Endodermal cell (in vitro differentiated cells): ENCODE measurements around the gene KCNMB4. TPM values are rescaled to one million over a fixed set of nuclear protein-coding genes. Genes with fewer than 3 reads are reported as not detected.

ENCODE experiments used
- DNase-seq: peaks from one replicate; pipeline ENCODE4 v3.0.0-alpha.2; 2017
- H3K27ac ChIP-seq: 2 replicates; pipeline ENCODE4 v1.5.1; 2013; ENCODE audit warnings: mild to moderate bottlenecking, low read depth, low read length, moderate library complexity
- H3K27me3 ChIP-seq: 2 replicates; pipeline ENCODE4 v1.6.1; 2013; ENCODE audit warnings: mild to moderate bottlenecking, low read length, moderate library complexity; ENCODE audit not compliant: insufficient read depth, control insufficient read depth, poor library complexity, severe bottlenecking
- H3K36me3 ChIP-seq: 2 replicates; pipeline ENCODE4 v1.7.0; 2013; ENCODE audit warnings: mild to moderate bottlenecking, low read length, moderate library complexity; ENCODE audit not compliant: control insufficient read depth, insufficient read depth
- H3K4me1 ChIP-seq: one replicate; pipeline ENCODE4 v1.7.0; 2013; ENCODE audit warnings: low read length; ENCODE audit not compliant: control insufficient read depth, insufficient read depth
- H3K4me3 ChIP-seq: 2 replicates; pipeline ENCODE4 v1.5.1; 2013; ENCODE audit warnings: mild to moderate bottlenecking, low read length, moderate library complexity
- H3K9ac ChIP-seq: 2 replicates; pipeline ENCODE4 v1.6.1; 2013; ENCODE audit warnings: mild to moderate bottlenecking, low read length, moderate library complexity; ENCODE audit not compliant: poor library complexity, severe bottlenecking; ENCODE audit errors: extremely low read depth
- H3K9me3 ChIP-seq: 2 replicates; pipeline ENCODE4 v1.6.1; 2013; ENCODE audit warnings: mild to moderate bottlenecking, low read length, moderate library complexity; ENCODE audit not compliant: control insufficient read depth
- H3K27ac Mint-ChIP-seq: 2 replicates; pipeline ENCODE4 v1.8.0; 2020; ENCODE audit warnings: mixed read lengths
- H3K27me3 Mint-ChIP-seq: 2 replicates; pipeline ENCODE4 v1.8.0; 2021; ENCODE audit warnings: mild to moderate bottlenecking, mixed read lengths; ENCODE audit not compliant: insufficient read depth
- H3K36me3 Mint-ChIP-seq: 2 replicates; pipeline ENCODE4 v1.8.0; 2020; ENCODE audit warnings: low read depth, mixed read lengths
- H3K4me1 Mint-ChIP-seq: 2 replicates; pipeline ENCODE4 v1.8.0; 2020; ENCODE audit warnings: mixed read lengths
- H3K4me3 Mint-ChIP-seq: 2 replicates; pipeline ENCODE4 v1.8.0; 2020; ENCODE audit warnings: mild to moderate bottlenecking, moderate library complexity, mixed read lengths
- H3K9me3 Mint-ChIP-seq: 2 replicates; pipeline ENCODE4 v1.8.0; 2020; ENCODE audit warnings: mild to moderate bottlenecking, mixed read lengths
- WGBS, 2 experiments: methylation state at CpG; one replicate each; pipeline versions ENCODE4 v1.1.5 to v1.1.7; 2013; ENCODE audit warnings: missing lambda C conversion rate in 2 of 2, mixed read lengths in 1 of 2; ENCODE audit not compliant: insufficient coverage in 1 of 2, insufficient read length in 1 of 2; 5-methylcytosine and 5-hydroxymethylcytosine counted together
- total RNA-seq, 2 donors: library from RNA; stranded (reverse); fragmentation: NEBNext Ultra II Directional in 1 of 2; extraction: Animal tissue kit (Norgen Biotek cat#: 25700) in 1 of 2; gene quantifications; 2 replicates in 1 of 2; 3 replicates in 1 of 2; pipeline ENCODE4 v1.2.1, GENCODE V29; 2021
- TF ChIP-seq, protein P1 (sequence below): fragments of 200-600 bp; sonication (generic); conservative IDR thresholded peaks from 2 replicates; pipeline ENCODE4 v1.5.0; 2021; ENCODE audit warnings: antibody characterized with exemption, mild to moderate bottlenecking

The KCNMB4 gene
- total RNA-seq, 2 donors from 2014 or later = 11.9 to 13.1 TPM

- Histone ChIP-seq H3K27me3 (no peaks in the 10 kb centered on the region), H3K4me1 (no peaks in the 10 kb centered on the region), H3K36me3 (peaks cover 4% of the 10 kb centered on the region), H3K9me3 (no peaks in the 10 kb centered on the region), H3K9ac (no peak overlapping the region), H3K4me3 (no peak overlapping the region), H3K27ac (no peak overlapping the region)
- no peak for DNase-seq
- no peaks in the 10 kb centered on the region for H3K4me1 Mint-ChIP-seq
- H3K27ac Mint-ChIP-seq = no peak overlapping the region
- H3K4me3 Mint-ChIP-seq = no peak overlapping the region
- TF ChIP-seq, protein P1, sequence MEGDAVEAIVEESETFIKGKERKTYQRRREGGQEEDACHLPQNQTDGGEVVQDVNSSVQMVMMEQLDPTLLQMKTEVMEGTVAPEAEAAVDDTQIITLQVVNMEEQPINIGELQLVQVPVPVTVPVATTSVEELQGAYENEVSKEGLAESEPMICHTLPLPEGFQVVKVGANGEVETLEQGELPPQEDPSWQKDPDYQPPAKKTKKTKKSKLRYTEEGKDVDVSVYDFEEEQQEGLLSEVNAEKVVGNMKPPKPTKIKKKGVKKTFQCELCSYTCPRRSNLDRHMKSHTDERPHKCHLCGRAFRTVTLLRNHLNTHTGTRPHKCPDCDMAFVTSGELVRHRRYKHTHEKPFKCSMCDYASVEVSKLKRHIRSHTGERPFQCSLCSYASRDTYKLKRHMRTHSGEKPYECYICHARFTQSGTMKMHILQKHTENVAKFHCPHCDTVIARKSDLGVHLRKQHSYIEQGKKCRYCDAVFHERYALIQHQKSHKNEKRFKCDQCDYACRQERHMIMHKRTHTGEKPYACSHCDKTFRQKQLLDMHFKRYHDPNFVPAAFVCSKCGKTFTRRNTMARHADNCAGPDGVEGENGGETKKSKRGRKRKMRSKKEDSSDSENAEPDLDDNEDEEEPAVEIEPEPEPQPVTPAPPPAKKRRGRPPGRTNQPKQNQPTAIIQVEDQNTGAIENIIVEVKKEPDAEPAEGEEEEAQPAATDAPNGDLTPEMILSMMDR = no peak
- peaks cover 27% of the 10 kb centered on the region for H3K36me3 Mint-ChIP-seq
- H3K9me3 Mint-ChIP-seq = peaks cover 3% of the 10 kb centered on the region
- H3K27me3 Mint-ChIP-seq = no peaks in the 10 kb centered on the region
- WGBS, 2 experiments = 85 to 95% methylated on average over 2 to 3 of the region's 3 CpGs
Measured at GRCh38 chr12:70417121-70417520, 51.0 kb downstream of the KCNMB4 start.

- TF ChIP-seq, protein P1 = no peak
- peaks cover 27% of the 10 kb centered on the region for H3K36me3 Mint-ChIP-seq
- no peak overlapping the region for H3K27ac ChIP-seq
- no peak overlapping the region for H3K4me3 Mint-ChIP-seq
- H3K36me3 ChIP-seq = peaks cover 4% of the 10 kb centered on the region
- no peak overlapping the region for H3K27ac Mint-ChIP-seq
- H3K27me3 ChIP-seq = no peaks in the 10 kb centered on the region
- no peaks in the 10 kb centered on the region for H3K4me1 ChIP-seq
- H3K27me3 Mint-ChIP-seq = no peaks in the 10 kb centered on the region
- no peak for DNase-seq
- H3K9ac ChIP-seq = no peak overlapping the region
- no peak overlapping the region for H3K4me3 ChIP-seq
- 90 to 94% methylated on average over 3 of the region's 3 CpGs for WGBS, 2 experiments
- H3K9me3 ChIP-seq = no peaks in the 10 kb centered on the region
- H3K9me3 Mint-ChIP-seq = peaks cover 3% of the 10 kb centered on the region
- no peaks in the 10 kb centered on the region for H3K4me1 Mint-ChIP-seq
Measured at GRCh38 chr12:70418101-70418500, 52.0 kb downstream of the KCNMB4 start.

DNA sequence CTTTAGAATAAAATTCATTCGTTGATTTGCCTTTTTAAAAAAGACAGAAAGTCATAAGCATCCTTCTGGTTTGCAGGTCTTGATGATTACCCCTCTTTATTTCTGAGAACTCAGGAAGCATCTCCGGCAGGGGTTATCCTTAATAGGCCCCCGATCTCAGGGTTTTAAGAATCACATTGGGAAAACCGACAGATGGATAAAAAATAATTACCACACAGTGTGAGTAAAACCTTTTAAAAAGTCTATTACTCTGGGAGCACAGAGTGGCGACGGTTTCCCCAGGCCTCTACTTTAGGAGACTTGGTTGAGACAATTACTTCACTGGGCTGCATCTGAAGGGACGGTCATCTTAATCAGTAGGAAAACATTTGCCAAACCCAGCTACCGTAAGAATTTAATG lies 56.5 kb downstream of the KCNMB4 start:
- no peak overlapping the region for H3K9ac ChIP-seq
- no peaks in the 10 kb centered on the region for H3K36me3 ChIP-seq
- no peaks in the 10 kb centered on the region for H3K9me3 ChIP-seq
- WGBS, 2 experiments = 85 to 96% methylated on average over 7 to 8 of the region's 8 CpGs
- no peak overlapping the region for H3K4me3 Mint-ChIP-seq
- DNase-seq = no peak
- H3K4me1 Mint-ChIP-seq = peaks cover 5% of the 10 kb centered on the region
- H3K27me3 Mint-ChIP-seq = no peaks in the 10 kb centered on the region
- no peak overlapping the region for H3K27ac Mint-ChIP-seq
- no peaks in the 10 kb centered on the region for H3K27me3 ChIP-seq
- peaks cover 24% of the 10 kb centered on the region for H3K36me3 Mint-ChIP-seq
- no peak overlapping the region for H3K4me3 ChIP-seq
- peaks cover 3% of the 10 kb centered on the region for H3K9me3 Mint-ChIP-seq
- TF ChIP-seq, protein P1 = no peak
- no peaks in the 10 kb centered on the region for H3K4me1 ChIP-seq
- no peak overlapping the region for H3K27ac ChIP-seq
